ENCODE results near the gene THG1L.

The THG1L gene

GRCh38 chr5:157743163-157744050 lies 12.2 kb downstream of the THG1L start, which contains the start of gene LSM11:
LSM11 (plus strand) TSS chr5:157743712; CDS start chr5:157743751, 39 bp downstream.
- peak within 1 kb of the TSS; percentile 72 for H3K4me3 ChIP-seq (ENCODE audit: low read length)
- peak; percentile 79 for TF ChIP-seq CTCF (conservative IDR thresholded peaks at IDR 0.05; ENCODE audit: low read length)
- DNase-seq (ENCODE audit: low read depth), result peak; percentile 70

- peak overlapping the region; percentile 72 for H3K4me3 ChIP-seq (ENCODE audit: low read length)
- no peak for DNase-seq (ENCODE audit: low read depth)
- no peak for TF ChIP-seq CTCF (conservative IDR thresholded peaks at IDR 0.05; ENCODE audit: low read length)
Observed at GRCh38 chr5:157744051-157745011, 13.1 kb downstream of the THG1L start.

GRCh38 chr5:157745041-157745456 lies 13.8 kb downstream of the THG1L start:
- no peak for TF ChIP-seq CTCF (conservative IDR thresholded peaks at IDR 0.05; ENCODE audit: low read length)
- peak overlapping the region; percentile 72 for H3K4me3 ChIP-seq (ENCODE audit: low read length)
- DNase-seq (ENCODE audit: low read depth), result no peak

GRCh38 chr5:157747173-157747740 lies 16.0 kb downstream of the THG1L start:
- DNase-seq (ENCODE audit: low read depth), result no peak
- no peak for TF ChIP-seq CTCF (conservative IDR thresholded peaks at IDR 0.05; ENCODE audit: low read length)
- H3K4me3 ChIP-seq (ENCODE audit: low read length), result no peak overlapping the region

- no peak for DNase-seq (ENCODE audit: low read depth)
- no peak overlapping the region for H3K4me3 ChIP-seq (ENCODE audit: low read length)
- TF ChIP-seq CTCF (conservative IDR thresholded peaks at IDR 0.05; ENCODE audit: low read length), result no peak
Observed at GRCh38 chr5:157747766-157748700, 16.8 kb downstream of the THG1L start.
